Measurements from ENCODE around the gene ACBD4.

ACBD4 gene

GRCh38 chr17:45096141-45096540 is 39.3 kb upstream of the ACBD4 start:
- Histone ChIP-seq H3K27me3 (ENCODE audit: control insufficient read depth, insufficient read depth, low read length) (no peaks in the 10 kb centered on the region), H3K9me3 (replicated peaks; ENCODE audit: low read length) (no peaks in the 10 kb centered on the region), H3K36me3 (ENCODE audit: insufficient read depth, low read length) (peaks cover 61% of the 10 kb centered on the region), H3K9ac (ENCODE audit: low read depth, low read length) (no peak overlapping the region), H3K4me2 (ENCODE audit: low read length) (no peak overlapping the region), H3K4me1 (ENCODE audit: control insufficient read depth, insufficient read depth, low read length) (peaks cover 28% of the 10 kb centered on the region), H3K4me3 (ENCODE audit: low read length) (no peak overlapping the region)

GRCh38 chr17:45096926-45097325 is 38.6 kb upstream of the ACBD4 start:
- H3K9ac ChIP-seq (ENCODE audit: low read depth, low read length), result no peak overlapping the region
- H3K9me3 ChIP-seq (replicated peaks; ENCODE audit: low read length), result no peaks in the 10 kb centered on the region
- no peaks in the 10 kb centered on the region for H3K27me3 ChIP-seq (ENCODE audit: control insufficient read depth, insufficient read depth, low read length)
- peaks cover 32% of the 10 kb centered on the region for H3K4me1 ChIP-seq (ENCODE audit: control insufficient read depth, insufficient read depth, low read length)
- H3K4me3 ChIP-seq (ENCODE audit: low read length), result no peak overlapping the region
- peaks cover 58% of the 10 kb centered on the region for H3K36me3 ChIP-seq (ENCODE audit: insufficient read depth, low read length)
- no peak overlapping the region for H3K4me2 ChIP-seq (ENCODE audit: low read length)

GRCh38 chr17:45098081-45098868 is 37.2 kb upstream of the ACBD4 start:
- H3K9ac ChIP-seq (ENCODE audit: low read depth, low read length), result no peak overlapping the region
- no peaks in the 10 kb centered on the region for H3K9me3 ChIP-seq (replicated peaks; ENCODE audit: low read length)
- peaks cover 63% of the 10 kb centered on the region for H3K36me3 ChIP-seq (ENCODE audit: insufficient read depth, low read length)
- peaks cover 30% of the 10 kb centered on the region for H3K4me1 ChIP-seq (ENCODE audit: control insufficient read depth, insufficient read depth, low read length)
- H3K4me2 ChIP-seq (ENCODE audit: low read length), result no peak overlapping the region
- H3K4me3 ChIP-seq (ENCODE audit: low read length), result no peak overlapping the region
- H3K27me3 ChIP-seq (ENCODE audit: control insufficient read depth, insufficient read depth, low read length), result no peaks in the 10 kb centered on the region

- H3K9me3 ChIP-seq (replicated peaks; ENCODE audit: low read length), result no peaks in the 10 kb centered on the region
- no peak overlapping the region for H3K9ac ChIP-seq (ENCODE audit: low read depth, low read length)
- H3K27me3 ChIP-seq (ENCODE audit: control insufficient read depth, insufficient read depth, low read length), result no peaks in the 10 kb centered on the region
- H3K4me3 ChIP-seq (ENCODE audit: low read length), result no peak overlapping the region
- peaks cover 64% of the 10 kb centered on the region for H3K36me3 ChIP-seq (ENCODE audit: insufficient read depth, low read length)
- H3K4me2 ChIP-seq (ENCODE audit: low read length), result no peak overlapping the region
- H3K4me1 ChIP-seq (ENCODE audit: control insufficient read depth, insufficient read depth, low read length), result peaks cover 23% of the 10 kb centered on the region
Measured at GRCh38 chr17:45098869-45099616, 36.4 kb upstream of the ACBD4 start.

GRCh38 chr17:45101546-45101882 is 34.0 kb upstream of the ACBD4 start:
- no peak overlapping the region for H3K9ac ChIP-seq (ENCODE audit: low read depth, low read length)
- H3K4me1 ChIP-seq (ENCODE audit: control insufficient read depth, insufficient read depth, low read length), result peaks cover 21% of the 10 kb centered on the region
- peaks cover 71% of the 10 kb centered on the region for H3K36me3 ChIP-seq (ENCODE audit: insufficient read depth, low read length)
- H3K4me2 ChIP-seq (ENCODE audit: low read length), result no peak overlapping the region
- no peaks in the 10 kb centered on the region for H3K9me3 ChIP-seq (replicated peaks; ENCODE audit: low read length)
- H3K4me3 ChIP-seq (ENCODE audit: low read length), result no peak overlapping the region
- no peaks in the 10 kb centered on the region for H3K27me3 ChIP-seq (ENCODE audit: control insufficient read depth, insufficient read depth, low read length)

- Histone ChIP-seq H3K9ac (ENCODE audit: low read depth, low read length) (no peak overlapping the region), H3K9me3 (replicated peaks; ENCODE audit: low read length) (no peaks in the 10 kb centered on the region), H3K4me3 (ENCODE audit: low read length) (no peak overlapping the region), H3K36me3 (ENCODE audit: insufficient read depth, low read length) (peaks cover 68% of the 10 kb centered on the region), H3K4me1 (ENCODE audit: control insufficient read depth, insufficient read depth, low read length) (peaks cover 21% of the 10 kb centered on the region), H3K4me2 (ENCODE audit: low read length) (no peak overlapping the region), H3K27me3 (ENCODE audit: control insufficient read depth, insufficient read depth, low read length) (no peaks in the 10 kb centered on the region)
Measured at GRCh38 chr17:45101883-45102811, 33.3 kb upstream of the ACBD4 start.

- H3K27me3 ChIP-seq (ENCODE audit: control insufficient read depth, insufficient read depth, low read length), result no peaks in the 10 kb centered on the region
- H3K4me1 ChIP-seq (ENCODE audit: control insufficient read depth, insufficient read depth, low read length), result peaks cover 21% of the 10 kb centered on the region
- H3K4me3 ChIP-seq (ENCODE audit: low read length), result no peak overlapping the region
- no peaks in the 10 kb centered on the region for H3K9me3 ChIP-seq (replicated peaks; ENCODE audit: low read length)
- H3K4me2 ChIP-seq (ENCODE audit: low read length), result no peak overlapping the region
- peaks cover 68% of the 10 kb centered on the region for H3K36me3 ChIP-seq (ENCODE audit: insufficient read depth, low read length)
- H3K9ac ChIP-seq (ENCODE audit: low read depth, low read length), result no peak overlapping the region
Measured at GRCh38 chr17:45102856-45103255, 32.6 kb upstream of the ACBD4 start.

- H3K4me2 ChIP-seq (ENCODE audit: low read length), result no peak overlapping the region
- no peak overlapping the region for H3K4me3 ChIP-seq (ENCODE audit: low read length)
- H3K4me1 ChIP-seq (ENCODE audit: control insufficient read depth, insufficient read depth, low read length), result peaks cover 20% of the 10 kb centered on the region
- no peaks in the 10 kb centered on the region for H3K27me3 ChIP-seq (ENCODE audit: control insufficient read depth, insufficient read depth, low read length)
- H3K9ac ChIP-seq (ENCODE audit: low read depth, low read length), result no peak overlapping the region
- no peaks in the 10 kb centered on the region for H3K9me3 ChIP-seq (replicated peaks; ENCODE audit: low read length)
- peaks cover 68% of the 10 kb centered on the region for H3K36me3 ChIP-seq (ENCODE audit: insufficient read depth, low read length)
Measured at GRCh38 chr17:45103269-45103795, 32.2 kb upstream of the ACBD4 start.

GRCh38 chr17:45104029-45104428 is 31.5 kb upstream of the ACBD4 start:
- H3K4me1 ChIP-seq (ENCODE audit: control insufficient read depth, insufficient read depth, low read length), result peaks cover 16% of the 10 kb centered on the region
- no peak overlapping the region for H3K9ac ChIP-seq (ENCODE audit: low read depth, low read length)
- peaks cover 68% of the 10 kb centered on the region for H3K36me3 ChIP-seq (ENCODE audit: insufficient read depth, low read length)
- H3K9me3 ChIP-seq (replicated peaks; ENCODE audit: low read length), result no peaks in the 10 kb centered on the region
- no peaks in the 10 kb centered on the region for H3K27me3 ChIP-seq (ENCODE audit: control insufficient read depth, insufficient read depth, low read length)
- H3K4me2 ChIP-seq (ENCODE audit: low read length), result no peak overlapping the region
- no peak overlapping the region for H3K4me3 ChIP-seq (ENCODE audit: low read length)

- Histone ChIP-seq H3K4me3 (ENCODE audit: low read length) (no peak overlapping the region), H3K4me1 (ENCODE audit: control insufficient read depth, insufficient read depth, low read length) (peaks cover 16% of the 10 kb centered on the region), H3K36me3 (ENCODE audit: insufficient read depth, low read length) (peaks cover 69% of the 10 kb centered on the region), H3K9me3 (replicated peaks; ENCODE audit: low read length) (no peaks in the 10 kb centered on the region), H3K4me2 (ENCODE audit: low read length) (no peak overlapping the region), H3K27me3 (ENCODE audit: control insufficient read depth, insufficient read depth, low read length) (no peaks in the 10 kb centered on the region), H3K9ac (ENCODE audit: low read depth, low read length) (no peak overlapping the region)
Measured at GRCh38 chr17:45104497-45104896, 31.0 kb upstream of the ACBD4 start.

Data from skeletal muscle satellite cell (primary cell).